ENCODE results near the gene OSBPL9.

- no peak for TF ChIP-seq CTCF (IDR thresholded peaks at IDR 0.05)
- no peak for TF ChIP-seq POLR2A (IDR thresholded peaks at IDR 0.05)
- TF ChIP-seq POLR2AphosphoS5 (IDR thresholded peaks at IDR 0.05; ENCODE audit: insufficient read depth in 1 of 2, low read depth in 1 of 2) = no peak
These were observed 175.0 kb downstream of the OSBPL9 start for GRCh38 chr1:51791888-51792287.
